Activated CD8-positive, alpha-beta memory T cell treated with anti-CD3 and anti-CD28 coated beads, Interleukin-2, amount 50 U/mL, for 4 hours (primary cell): Measurements from ENCODE around the gene TCF4.

Experiments
- DNase-seq: peaks from one replicate; pipeline ENCODE4 v3.0.0-alpha.2; 2020

The TCF4 gene

DNA sequence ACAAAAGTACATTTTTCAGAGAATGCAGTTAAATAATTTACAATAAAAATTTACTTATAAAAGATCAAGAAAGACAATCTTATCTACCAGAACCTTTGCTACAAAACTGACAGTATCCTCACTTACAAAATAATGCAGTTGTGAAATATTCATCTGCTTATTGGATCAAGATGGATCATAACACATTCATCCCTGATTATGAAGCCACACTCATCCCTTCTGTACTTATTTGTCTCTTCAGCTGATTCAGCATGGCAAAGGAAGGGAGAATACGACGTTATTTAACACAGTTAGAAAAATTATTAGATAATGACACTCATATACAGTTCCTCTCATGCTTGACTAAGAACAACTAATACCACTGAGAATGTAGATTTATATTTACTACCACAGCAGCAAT, 46.4 kb downstream of the TCF4 start:
- DNase-seq: no peak

DNA sequence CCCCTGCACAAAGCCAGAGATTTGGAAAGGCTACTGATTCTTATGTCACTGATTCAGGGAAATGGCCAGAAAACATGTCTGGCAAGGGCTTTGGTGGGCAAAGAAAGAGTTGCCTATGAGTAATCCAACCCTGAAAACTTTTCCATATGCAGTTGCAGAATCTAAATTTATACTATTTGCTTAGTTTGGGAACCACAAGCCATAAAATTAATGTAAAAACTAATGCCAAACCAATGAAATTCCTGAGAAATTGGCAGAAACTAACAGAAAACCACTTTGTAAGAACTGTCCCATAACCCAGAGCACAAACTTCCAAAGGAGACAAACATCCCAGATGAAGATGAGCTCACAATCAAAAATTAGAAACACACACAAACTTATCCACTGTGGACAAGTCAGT, 48.8 kb downstream of the TCF4 start:
- no peak for DNase-seq

DNA sequence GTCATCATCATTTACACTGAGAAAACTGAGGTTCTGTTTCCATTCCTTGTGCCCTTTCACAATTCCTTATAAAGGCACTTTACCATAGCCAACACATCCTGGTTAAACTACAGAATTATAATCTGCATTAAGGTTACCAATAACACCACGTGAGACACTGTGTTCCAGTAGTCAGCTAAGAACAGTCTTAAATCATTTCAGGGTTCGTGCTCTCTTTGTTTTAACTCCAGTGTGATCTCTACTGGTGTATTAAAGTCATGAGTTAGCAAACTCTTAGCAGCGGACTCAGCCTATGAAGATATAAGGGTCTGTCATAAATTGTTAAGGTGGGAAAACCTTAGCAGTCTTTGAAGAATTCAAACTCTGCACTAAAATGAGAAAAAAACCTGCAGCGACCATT, 53.0 kb downstream of the TCF4 start:
- DNase-seq: no peak

DNA sequence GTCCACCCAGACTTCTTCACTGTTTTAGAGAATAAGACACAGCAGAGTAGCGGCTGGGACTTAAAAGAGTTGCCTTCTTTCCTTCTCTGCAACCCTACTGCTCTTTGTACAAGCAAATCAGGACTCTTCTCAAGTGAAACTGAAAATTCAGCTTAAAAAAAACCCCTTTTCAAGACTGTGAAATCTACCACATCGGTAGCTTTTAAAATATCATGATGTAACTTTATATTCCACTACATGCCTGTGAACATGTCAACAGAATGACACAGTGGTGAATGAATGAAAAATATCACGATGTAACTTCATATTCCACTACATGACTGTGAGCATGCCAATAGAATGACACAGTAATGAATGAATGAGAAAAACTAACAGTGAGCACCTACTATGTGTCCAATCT, 53.4 kb downstream of the TCF4 start:
- DNase-seq: no peak

DNA sequence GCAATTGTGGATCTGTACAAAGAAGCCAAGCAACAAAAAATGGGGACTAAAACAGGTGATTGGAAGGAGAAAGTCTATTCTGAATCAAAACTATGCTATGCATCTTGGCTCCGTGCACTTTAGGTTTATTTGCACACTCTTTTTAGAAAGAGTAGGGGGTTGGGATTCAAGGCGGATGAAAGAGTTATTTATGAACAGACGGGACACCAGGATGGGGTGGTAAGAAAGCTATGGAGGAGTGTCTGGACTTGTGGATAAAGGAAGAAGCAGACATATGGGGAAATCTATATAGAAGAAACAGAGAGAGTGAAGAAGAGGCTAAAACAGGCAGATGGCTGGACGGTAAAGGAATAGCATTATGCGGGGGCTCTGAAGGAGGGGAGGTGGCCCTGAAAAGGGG, 57.8 kb downstream of the TCF4 start:
- no peak for DNase-seq

DNA sequence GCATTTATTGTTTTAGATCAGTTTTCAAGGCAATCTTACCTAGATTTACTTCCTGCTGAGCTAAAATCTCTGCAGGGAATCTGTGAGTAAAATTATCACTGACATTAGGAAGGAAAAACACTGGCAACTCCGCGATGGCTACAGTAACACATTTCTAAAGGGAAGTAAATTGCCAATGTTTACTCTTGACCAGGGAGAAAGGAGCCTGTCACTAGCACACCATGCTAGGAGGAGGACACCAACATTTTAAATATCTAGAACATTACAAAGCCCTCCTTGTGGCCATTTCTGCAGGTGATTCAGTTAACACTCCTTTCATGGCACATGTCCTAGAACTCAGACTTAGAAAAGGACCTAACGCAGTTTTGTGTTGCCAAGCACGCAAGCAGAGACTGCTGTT, 58.4 kb downstream of the TCF4 start:
- no peak for DNase-seq

DNA sequence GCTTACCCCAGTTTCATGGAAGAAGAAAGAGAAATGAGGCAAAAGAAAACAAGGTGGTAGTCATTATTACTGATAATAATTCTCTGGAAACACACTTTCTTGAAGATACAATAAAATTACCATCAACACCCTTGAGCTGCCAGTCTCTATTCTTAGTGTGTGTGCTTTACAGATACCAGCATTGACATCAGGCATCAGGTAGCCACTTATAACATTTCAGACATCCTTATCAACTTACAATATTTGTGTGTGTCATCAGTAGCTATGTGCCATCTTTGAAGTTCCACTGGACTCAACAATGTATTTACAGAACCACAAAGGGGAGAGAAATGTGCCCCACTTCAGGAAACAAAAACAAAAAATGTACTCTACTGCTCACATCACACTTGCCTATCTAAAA, 62.1 kb downstream of the TCF4 start:
- DNase-seq: no peak

DNA sequence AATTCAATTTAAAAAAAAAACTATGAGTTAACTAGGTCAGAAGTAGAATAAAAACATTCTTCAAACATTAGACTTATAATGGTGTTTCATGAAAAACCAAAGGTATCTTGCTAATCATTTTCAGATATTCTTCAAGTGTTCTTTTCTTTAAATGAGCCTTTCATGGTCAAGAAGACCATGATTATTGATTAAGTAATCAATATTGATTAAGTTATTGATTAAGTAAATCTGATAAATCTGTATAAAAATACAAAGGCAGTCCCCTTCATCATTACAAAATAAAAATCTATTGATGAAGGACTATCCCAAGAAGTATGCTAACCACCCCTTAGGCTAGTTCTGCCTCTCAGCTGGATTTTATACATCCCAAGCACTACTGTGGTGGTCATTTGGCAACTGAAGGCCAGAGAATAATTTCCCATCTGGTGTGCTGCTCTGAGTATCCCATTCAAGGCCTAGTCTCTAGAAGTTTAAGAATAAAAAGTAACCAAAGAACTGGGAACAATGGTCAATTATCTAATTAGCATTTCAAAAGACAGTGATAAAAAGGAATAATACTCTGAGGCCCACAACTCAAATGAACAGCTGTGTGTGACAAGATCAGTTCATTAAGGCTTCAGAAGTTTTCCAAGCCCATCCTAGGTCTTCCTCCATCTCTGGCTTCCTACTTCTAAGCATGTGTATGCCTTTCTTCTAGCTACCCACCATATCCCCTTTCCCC, 63.5 kb downstream of the TCF4 start:
- no peak for DNase-seq

DNA sequence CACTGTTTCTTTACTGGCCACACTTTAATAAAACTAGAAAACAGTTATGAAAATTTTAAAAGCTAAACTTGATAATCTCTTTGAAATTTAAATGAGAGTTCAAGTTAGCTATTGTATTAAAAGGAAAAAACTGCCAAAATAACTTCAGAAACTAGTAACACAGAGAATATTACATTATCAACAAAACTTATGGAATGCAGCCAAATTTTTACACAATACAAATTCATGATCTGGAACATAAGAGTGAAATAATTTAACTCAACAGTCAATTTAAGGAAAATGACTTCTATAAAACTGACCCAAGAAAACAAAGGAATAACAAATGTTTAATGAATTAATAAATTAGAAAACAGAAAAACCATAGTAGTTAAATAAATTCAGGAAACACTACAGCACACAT, 65.0 kb downstream of the TCF4 start:
- DNase-seq: no peak

DNA sequence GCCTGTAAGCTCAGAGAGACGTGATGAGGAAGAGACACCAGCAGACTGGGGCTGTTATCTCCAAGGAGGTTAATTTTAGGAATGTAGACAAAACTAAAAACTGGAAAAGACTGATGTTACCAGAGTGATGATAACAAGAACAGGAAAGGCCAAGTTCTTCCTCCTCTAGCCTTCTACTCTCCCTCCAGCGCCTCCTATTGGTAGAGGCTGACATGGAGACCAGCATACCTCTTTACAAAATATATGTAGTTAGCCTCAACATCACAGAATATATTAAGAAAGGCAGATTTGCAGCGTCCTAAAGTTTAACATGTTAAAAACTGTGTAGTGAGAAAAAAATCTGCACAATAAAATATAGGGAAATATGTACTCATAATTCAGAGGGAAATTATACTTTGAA, 66.0 kb downstream of the TCF4 start:
- no peak for DNase-seq

DNA sequence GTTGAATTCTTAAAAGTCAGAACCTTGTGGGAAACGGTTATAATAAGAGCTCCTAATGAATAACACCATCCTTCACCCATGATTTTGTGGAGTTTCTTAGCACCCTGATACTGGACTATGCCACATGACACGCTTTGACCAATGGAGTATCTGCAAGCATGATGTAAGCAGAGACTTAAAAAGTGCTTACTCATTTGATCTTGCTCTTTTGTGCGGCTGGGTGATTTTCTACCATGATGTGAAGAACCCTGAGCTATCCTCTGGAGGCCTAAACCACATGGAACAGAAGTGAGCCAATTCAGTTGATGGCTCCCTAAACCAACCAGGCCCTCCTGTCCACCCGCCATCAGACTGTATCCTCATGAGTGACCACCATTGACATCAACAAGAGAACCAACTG, 70.9 kb downstream of the TCF4 start:
- DNase-seq: no peak

DNA sequence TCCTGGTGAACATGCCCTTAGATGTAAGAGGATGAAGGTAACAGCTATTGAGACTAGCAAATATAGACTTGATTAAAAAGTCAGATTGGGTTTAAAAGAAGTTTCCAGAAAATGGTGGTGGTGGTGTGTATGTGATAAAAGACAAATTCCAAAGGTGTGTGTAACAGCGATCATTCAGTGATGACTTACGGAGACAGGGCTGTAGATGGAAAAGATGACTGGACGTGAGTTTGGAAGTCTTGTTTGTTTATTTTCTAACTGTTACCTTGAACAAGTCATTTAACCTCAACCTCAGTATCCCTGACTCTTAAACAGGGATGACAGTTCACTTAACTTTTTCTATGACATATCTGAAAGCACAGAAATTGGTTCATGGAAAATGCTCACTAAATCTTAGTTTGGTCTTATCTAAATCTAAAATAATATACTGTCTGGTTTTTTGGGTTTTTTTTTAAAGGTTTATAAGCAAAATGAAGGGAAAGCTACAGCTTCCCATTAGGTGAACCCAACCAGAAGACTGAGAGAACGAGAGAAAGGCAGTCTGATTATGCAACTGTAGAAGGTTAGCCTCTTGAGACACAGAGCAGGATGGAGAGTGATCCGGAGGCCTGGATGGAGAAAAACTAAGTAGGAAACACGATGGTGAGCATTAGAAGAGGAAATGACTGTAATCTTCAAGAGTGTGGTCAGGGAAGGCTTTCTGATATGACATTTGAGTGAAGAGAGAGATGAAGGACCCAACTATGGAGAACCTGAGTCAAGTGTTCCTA, 71.9 kb downstream of the TCF4 start:
- no peak for DNase-seq

DNA sequence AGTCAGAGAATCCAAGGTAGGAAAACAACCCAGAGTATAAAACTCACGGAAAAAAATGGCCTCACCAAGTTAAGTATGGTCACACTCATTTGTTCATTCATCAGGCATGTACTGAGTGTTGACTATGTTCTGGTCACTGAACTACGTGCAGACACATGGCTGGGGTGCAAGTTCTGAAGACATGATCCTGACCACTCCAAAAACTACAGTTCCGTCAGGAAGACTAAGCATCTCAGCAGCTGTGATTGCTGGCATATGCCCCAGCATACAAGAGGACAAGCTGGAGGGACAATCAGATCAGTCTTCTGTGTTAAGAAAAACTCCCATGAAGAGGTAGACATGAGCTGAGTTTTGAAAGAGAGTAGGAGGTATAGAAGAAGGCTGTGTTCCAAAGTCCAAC, 72.8 kb downstream of the TCF4 start:
- DNase-seq: no peak

DNA sequence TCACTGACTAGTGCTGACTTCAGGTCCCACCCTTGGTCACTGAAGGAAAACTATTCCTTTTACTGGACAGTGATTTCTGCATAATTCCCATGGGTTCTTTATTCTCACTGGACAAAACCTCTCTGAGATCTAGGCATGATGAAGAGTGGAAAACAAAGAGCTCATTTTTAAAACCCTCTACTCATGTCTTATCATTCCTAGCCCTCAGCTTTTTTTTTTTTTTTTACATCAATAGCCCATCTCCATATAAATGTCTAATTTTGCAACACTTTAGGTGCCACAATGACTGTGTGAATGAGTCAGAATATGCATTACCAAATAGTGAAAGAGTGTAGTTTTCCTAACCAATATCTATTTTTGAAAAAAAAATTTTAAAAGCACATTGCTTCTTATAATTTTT, 74.8 kb downstream of the TCF4 start:
- no peak for DNase-seq

DNA sequence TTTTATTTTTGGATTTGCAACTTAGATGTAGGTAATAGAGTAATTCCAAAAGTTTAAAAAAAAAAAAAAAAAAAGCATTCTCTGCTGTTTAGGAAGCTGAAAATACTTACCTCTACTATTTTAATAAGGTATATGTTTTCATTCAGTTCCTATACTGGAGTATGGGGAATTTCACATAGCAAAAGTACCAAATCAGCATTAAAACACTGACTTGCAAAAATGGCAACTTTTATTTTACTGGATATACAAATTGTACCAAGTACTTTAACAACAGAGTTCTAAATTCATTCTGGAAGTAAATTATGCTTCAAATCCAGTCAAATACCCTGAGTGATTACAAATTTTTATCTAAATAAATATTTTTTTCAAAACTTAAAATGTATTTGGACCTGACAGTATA, 76.7 kb downstream of the TCF4 start:
- no peak for DNase-seq

DNA sequence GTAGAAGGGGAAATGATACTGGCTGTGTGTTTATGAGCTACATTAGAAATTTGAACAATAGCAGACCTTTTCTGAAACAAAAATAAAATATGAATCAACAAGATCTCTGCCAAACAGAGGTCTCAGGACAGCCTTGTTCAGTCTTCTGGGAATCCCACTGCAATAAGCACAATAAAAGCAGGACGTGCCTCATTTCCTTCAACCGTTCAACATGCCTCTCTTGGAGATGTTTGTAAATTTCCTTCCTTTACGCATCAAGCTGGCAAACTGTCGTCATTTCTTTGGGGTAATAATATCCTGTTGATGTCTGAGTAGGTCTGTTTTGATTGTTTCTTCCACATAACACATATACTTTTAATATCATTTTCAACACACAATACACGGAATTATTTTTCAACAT, 77.2 kb downstream of the TCF4 start:
- DNase-seq: no peak

DNA sequence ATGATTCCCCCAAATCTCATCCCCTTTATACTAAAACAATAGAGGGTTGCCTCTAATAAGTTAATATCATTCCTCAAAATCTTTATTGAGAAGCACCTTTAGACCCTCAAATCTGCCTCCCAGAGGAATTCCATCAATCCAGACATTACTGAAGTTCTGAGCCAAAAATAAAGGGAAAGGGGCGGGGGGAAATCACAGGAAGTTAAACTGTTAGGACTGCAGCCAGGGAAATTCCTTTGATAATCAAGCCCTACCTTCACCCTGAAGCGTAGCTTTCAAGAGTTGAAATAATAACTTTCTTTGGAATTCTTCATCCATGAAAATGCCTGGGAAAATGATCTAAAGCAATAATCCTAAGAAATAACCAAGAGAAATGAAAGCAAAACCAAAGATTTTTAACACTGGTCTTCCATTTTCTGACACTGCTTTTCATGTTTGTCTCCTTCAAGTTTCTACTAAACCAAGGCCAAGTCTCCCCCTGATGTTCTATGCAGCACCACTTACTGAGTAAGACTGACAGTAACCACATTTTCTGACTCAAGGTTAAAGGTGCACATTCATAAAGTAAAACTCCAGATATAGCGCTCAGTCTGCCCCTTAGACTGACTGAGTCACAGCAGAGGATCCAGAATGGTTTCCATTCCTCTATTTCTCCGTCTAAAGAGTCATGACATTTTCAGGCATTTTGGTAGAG, 78.2 kb downstream of the TCF4 start:
- DNase-seq: no peak

DNA sequence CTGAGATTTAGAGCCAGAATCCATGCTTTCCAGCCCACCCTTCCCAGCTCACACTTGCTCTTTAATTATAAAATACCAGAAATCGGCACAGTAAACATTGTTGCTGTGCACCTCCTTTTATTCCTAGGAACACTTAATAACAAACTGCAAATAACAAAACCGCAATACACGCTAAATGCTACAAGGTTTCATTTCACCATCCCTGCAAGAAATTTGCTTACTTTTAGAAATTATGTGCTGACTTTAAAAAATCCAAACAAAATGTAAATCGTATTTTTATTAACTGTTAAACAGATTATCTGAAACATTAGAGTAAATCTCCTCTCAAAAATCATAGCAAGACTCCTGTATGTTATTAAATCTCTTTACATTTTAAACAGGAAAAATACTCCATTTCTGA, 79.3 kb downstream of the TCF4 start:
- DNase-seq: no peak

DNA sequence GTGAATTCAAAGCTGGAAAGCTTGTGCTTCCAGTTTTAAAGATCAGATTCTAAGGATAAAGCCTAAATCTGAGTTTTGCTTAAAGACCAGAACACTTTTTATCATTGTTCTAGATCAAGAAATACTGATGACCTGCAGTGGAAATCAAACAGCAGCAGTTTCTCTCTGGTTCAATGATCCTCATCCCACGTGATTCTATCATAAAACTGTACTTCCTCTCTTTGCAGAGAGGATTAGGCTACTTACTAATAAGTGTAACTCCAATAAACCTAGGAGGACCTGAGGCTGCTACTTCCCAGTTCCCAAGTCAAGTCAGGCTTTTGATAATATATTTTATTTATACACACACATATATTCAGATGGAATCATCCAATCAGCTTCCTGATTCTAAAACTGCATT, 81.9 kb downstream of the TCF4 start:
- DNase-seq: no peak

DNA sequence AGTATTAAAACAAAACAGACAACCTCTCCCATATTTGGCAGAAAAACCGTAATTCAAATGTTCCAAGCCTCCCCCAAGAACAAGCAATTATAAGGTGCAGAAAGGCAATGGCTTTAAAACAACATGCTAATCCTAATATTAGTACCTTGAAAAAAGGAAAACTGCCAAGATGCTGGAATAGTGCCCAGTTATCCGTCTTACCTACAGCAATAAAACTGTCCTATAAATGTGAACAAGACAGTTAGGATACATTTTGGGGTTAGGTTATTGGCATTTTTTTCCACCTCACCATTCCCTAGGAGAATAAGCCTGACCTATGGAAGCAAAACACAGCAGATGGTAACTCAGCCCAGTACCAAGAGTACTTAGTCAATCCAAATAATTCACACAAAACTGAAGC, 83.2 kb downstream of the TCF4 start:
- DNase-seq: no peak

DNA sequence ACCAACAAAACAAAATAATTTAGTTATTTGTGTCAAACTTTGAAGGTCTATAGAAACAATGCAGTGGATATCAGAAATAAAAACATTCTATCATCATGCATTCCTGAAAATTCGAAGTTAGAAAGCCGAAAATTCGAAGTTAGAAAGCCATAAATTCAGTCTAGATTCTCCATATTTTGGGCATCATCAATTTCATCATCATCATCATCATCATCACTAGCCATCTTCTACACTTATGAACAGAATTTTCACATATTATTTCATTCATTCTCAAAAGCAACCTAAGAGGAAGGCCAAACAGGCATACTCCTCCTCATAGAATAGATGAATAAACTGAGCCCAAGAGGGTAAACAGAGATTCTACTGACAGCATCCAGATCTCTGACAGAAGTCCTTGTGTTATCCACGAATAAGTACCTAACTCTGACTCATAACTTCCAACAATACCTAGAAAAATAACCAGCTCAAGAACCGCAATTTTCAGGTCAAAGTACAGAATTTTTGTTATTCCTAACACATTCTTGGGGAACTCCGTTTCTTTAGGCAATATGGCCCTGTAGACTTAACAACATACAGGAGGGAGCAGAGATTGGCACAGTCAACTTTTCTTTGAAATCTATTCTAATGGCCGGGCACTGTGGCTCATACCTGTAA, 84.7 kb downstream of the TCF4 start:
- DNase-seq: no peak

DNA sequence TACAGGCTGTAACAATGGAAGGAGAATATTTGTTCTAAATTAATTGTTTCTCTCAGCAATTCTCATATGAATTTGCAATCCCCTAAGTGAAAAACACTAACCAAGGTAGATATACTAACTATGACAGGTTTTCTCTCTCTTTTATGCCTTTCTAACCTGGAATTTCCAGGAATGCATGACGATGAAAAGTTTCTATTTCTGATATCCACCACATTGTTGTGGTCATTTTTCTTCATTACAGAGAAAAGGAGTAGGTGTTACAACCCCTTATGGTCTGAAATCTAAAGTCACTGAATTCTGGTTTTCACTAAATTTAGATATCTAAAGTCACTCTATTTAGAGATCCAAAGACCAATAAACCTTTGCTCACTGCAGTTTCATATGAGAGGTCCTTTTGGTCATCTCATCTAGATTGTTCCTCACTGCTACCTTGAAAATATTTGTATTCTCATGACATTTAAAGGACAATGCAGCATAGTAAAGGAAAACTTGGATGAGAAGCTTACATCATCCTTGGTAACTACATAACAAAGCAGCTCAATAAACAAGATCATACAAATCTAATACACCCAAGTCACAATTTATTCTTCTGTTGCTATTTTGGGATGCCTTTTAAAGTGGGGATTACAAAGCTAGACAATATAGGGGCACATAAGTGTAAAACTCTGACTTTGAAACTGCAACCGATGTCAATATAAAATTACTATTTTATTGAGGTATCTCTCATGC, 85.8 kb downstream of the TCF4 start:
- no peak for DNase-seq

DNA sequence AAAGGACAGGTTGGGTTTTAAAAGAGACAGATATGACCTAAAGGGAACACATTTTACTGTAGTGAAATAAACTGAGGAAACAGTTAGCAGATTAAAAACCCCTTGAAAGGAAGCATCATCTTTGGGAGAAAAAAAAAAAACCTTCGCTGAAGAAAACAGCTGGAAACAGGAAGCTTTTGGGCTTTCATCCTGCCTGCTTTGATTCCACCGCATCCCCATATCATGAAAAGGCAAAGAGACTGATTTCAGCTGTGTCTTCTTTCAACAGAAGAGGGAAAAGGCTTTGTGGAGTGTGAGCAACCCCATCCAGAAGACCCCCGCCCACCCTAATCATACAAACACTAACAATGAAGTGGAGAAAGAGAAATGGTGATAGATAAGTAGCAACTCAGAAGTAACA, 86.4 kb downstream of the TCF4 start:
- no peak for DNase-seq
